ENCODE results near the gene MAVS. TPM values are rescaled to one million over a fixed set of nuclear protein-coding genes. Genes with fewer than 3 reads are reported as not detected.

MAVS gene
- total RNA-seq, 1 experiment from 2014 or later = 31.7 TPM

- ChIA-PET POLR2A (interaction anchor here (0.6 to 3.1 kb wide), 11 partner anchors 9 to 155 kb away, joined by 3 to 15 read pairs (median 6); partner anchors contain the start of genes ADISSP, AP5S1 and CENPB), CTCF (interaction anchor here (0.5 to 4.2 kb wide), 31 partner anchors 9 to 402 kb away, joined by 3 to 43 read pairs (median 4); partner anchors contain the start of genes AP5S1, CENPB and SPEF1)
- peaks cover 9% of the 10 kb centered on the region for H3K4me1 Mint-ChIP-seq (ENCODE audit: insufficient read depth, unreplicated experiment)
- H3K9me3 Mint-ChIP-seq (ENCODE audit: unreplicated experiment) = no peaks in the 10 kb centered on the region
- no peak for TF ChIP-seq CTCF (IDR thresholded peaks at IDR 0.05; ENCODE audit: unreplicated experiment)
- no peak overlapping the region for H3K4me3 Mint-ChIP-seq (ENCODE audit: unreplicated experiment)
- no TSS peak for BruUV-seq (replicated peaks)
- peaks cover 85% of the 10 kb centered on the region for H3K36me3 Mint-ChIP-seq (ENCODE audit: insufficient read depth, unreplicated experiment)
- intact Hi-C loops (cut with micrococcal nuclease) = loop anchor here (2.0 kb wide), 2 partner anchors 34 to 68 kb away; partner anchors contain the start of genes AP5S1 and CENPB
- no peaks in the 10 kb centered on the region for H3K27me3 Mint-ChIP-seq (ENCODE audit: insufficient read depth, unreplicated experiment)
- no peak overlapping the region for H3K27ac Mint-ChIP-seq (ENCODE audit: low read depth, unreplicated experiment)
- no peak for DNase-seq (ENCODE audit: unreplicated experiment)
These were observed 7.8 kb downstream of the MAVS start for GRCh38 chr20:3854462-3854871.

- ChIA-PET CTCF (interaction anchor here (0.9 to 2.1 kb wide), 5 partner anchors 10 to 215 kb away, joined by 3 to 9 read pairs (median 4); partner anchors contain the start of gene MAVS), POLR2A (interaction anchor here (0.7 to 3.1 kb wide), 2 partner anchors 10 to 14 kb away, joined by 3 to 15 read pairs; no protein-coding TSS in a partner anchor)
- Mint-ChIP-seq H3K9me3 (ENCODE audit: unreplicated experiment) (no peaks in the 10 kb centered on the region), H3K27ac (ENCODE audit: low read depth, unreplicated experiment) (peak overlapping the region; percentile 28), H3K27me3 (ENCODE audit: insufficient read depth, unreplicated experiment) (no peaks in the 10 kb centered on the region), H3K4me3 (ENCODE audit: unreplicated experiment) (no peak overlapping the region), H3K36me3 (ENCODE audit: insufficient read depth, unreplicated experiment) (peaks cover 84% of the 10 kb centered on the region), H3K4me1 (ENCODE audit: insufficient read depth, unreplicated experiment) (peaks cover 9% of the 10 kb centered on the region)
- BruUV-seq (replicated peaks) = no TSS peak
- no peak for TF ChIP-seq CTCF (IDR thresholded peaks at IDR 0.05; ENCODE audit: unreplicated experiment)
- intact Hi-C loops (cut with micrococcal nuclease) = no loop called here
- no peak for DNase-seq (ENCODE audit: unreplicated experiment)
These were observed 10.8 kb downstream of the MAVS start for GRCh38 chr20:3857405-3857804.

GRCh38 chr20:3858689-3859088, 12.1 kb downstream of the MAVS start:
- no TSS peak for BruUV-seq (replicated peaks)
- no peak for DNase-seq (ENCODE audit: unreplicated experiment)
- CTCF ChIA-PET = interaction anchor here (0.7 to 1.0 kb wide), 3 partner anchors 71 to 375 kb away, joined by 3 to 4 read pairs (median 3); no protein-coding TSS in a partner anchor
- H3K4me1 Mint-ChIP-seq (ENCODE audit: insufficient read depth, unreplicated experiment) = peaks cover 9% of the 10 kb centered on the region
- H3K4me3 Mint-ChIP-seq (ENCODE audit: unreplicated experiment) = no peak overlapping the region
- intact Hi-C loops (cut with micrococcal nuclease) = no loop called here
- no peaks in the 10 kb centered on the region for H3K9me3 Mint-ChIP-seq (ENCODE audit: unreplicated experiment)
- no peak for TF ChIP-seq CTCF (IDR thresholded peaks at IDR 0.05; ENCODE audit: unreplicated experiment)
- H3K27me3 Mint-ChIP-seq (ENCODE audit: insufficient read depth, unreplicated experiment) = no peaks in the 10 kb centered on the region
- peaks cover 96% of the 10 kb centered on the region for H3K36me3 Mint-ChIP-seq (ENCODE audit: insufficient read depth, unreplicated experiment)
- POLR2A ChIA-PET = no interaction called here
- no peak overlapping the region for H3K27ac Mint-ChIP-seq (ENCODE audit: low read depth, unreplicated experiment)

GRCh38 chr20:3861191-3861590, 14.6 kb downstream of the MAVS start:
- CTCF ChIA-PET = no interaction called here
- H3K4me1 Mint-ChIP-seq (ENCODE audit: insufficient read depth, unreplicated experiment) = peaks cover 5% of the 10 kb centered on the region
- no TSS peak for BruUV-seq (replicated peaks)
- no peak overlapping the region for H3K4me3 Mint-ChIP-seq (ENCODE audit: unreplicated experiment)
- no peaks in the 10 kb centered on the region for H3K9me3 Mint-ChIP-seq (ENCODE audit: unreplicated experiment)
- H3K27me3 Mint-ChIP-seq (ENCODE audit: insufficient read depth, unreplicated experiment) = no peaks in the 10 kb centered on the region
- DNase-seq (ENCODE audit: unreplicated experiment) = no peak
- peaks cover 84% of the 10 kb centered on the region for H3K36me3 Mint-ChIP-seq (ENCODE audit: insufficient read depth, unreplicated experiment)
- POLR2A ChIA-PET = interaction anchor here (0.7 to 1.4 kb wide), 3 partner anchors 26 to 104 kb away, joined by 3 read pairs; no protein-coding TSS in a partner anchor
- H3K27ac Mint-ChIP-seq (ENCODE audit: low read depth, unreplicated experiment) = no peak overlapping the region
- intact Hi-C loops (cut with micrococcal nuclease) = no loop called here
- no peak for TF ChIP-seq CTCF (IDR thresholded peaks at IDR 0.05; ENCODE audit: unreplicated experiment)
